GM21723 (cell line): Measurements from ENCODE around the gene STAC3.

Experiments used
- ATAC-seq: cut with Tn5 transposase; IDR thresholded peaks from one replicate; pipeline ENCODE4 v1.9.1; 2021; ENCODE audit warnings: mild to moderate bottlenecking, moderate library complexity; ENCODE audit not compliant: unreplicated experiment

STAC3 gene

DNA sequence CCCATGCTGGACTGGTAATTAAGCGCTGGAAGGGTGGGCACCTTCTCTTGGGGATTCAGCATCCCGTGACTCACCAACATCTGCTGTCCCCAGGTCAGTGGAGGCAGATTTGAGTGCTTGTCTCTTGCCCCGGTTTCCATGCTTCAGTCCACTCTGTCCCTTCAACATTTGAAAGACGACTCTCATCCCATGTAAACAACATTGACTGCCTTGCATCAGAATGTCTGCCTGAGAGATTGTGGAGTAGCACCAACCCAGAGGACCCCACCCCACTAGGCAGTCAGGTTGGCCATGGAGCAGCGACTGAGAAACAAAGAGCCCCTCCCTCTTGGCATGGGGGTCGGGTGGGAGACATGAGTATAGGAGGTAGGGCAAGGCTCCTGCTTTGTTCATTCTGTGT, 4.9 kb upstream of the STAC3 start:
- no peak for ATAC-seq

DNA sequence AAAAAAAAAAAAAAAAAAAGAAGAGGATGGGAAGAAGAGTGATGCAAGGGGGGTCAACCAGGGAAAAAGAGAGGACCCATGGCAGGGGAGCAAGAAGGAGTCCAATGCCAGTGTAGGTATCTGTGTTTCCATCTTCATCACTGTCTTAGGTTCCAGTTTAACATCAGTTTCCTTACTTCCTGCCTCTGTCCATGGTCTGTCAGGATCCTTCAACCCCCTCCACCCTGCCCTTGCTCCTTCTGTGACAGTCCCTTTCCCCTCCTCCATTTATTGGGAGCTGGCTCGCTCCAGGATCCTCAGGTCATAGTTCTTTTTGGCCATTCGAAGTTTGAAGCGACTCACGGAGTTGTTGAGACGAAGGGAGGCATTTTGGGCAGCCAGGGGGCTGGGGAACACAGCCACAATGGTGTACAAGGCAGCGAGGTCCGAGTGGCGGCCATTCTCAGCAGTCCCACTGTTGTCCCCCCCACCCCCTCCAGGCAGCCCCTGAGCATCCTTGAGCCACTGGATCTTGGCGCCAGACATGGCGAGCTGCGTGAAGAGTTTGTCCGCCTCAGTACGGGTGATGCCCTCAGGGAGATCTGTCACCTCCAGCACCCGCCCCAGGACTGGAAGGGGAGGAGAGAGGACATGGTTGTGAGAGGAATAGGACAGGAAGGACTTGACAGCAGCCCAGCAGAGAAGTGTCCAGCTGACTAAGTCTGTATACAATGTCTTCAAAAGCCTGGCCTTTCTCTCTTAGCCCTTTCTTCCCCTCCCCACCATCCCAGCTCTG, 3.7 kb upstream of the STAC3 start:
- no peak for ATAC-seq

DNA sequence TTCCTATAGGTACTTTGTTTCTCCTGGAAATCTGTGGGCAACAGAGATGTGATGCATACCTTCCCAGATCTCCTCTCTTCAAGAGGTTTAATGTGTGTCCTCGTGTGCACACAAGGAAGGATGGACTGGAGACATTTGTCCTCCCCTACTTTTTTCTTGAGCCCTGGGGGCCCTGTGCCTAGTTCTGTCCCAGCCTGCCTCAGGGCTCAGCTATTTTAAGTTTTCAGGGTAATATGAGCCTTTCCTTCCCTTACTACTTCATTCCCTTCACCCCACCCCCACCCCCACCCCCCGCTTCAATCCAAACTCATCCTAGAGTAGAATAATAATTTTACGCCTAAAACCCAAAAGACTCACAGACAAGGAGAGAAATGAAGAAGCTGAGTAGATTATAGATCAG, 446 bp downstream of the STAC3 start:
- ATAC-seq: no peak

DNA sequence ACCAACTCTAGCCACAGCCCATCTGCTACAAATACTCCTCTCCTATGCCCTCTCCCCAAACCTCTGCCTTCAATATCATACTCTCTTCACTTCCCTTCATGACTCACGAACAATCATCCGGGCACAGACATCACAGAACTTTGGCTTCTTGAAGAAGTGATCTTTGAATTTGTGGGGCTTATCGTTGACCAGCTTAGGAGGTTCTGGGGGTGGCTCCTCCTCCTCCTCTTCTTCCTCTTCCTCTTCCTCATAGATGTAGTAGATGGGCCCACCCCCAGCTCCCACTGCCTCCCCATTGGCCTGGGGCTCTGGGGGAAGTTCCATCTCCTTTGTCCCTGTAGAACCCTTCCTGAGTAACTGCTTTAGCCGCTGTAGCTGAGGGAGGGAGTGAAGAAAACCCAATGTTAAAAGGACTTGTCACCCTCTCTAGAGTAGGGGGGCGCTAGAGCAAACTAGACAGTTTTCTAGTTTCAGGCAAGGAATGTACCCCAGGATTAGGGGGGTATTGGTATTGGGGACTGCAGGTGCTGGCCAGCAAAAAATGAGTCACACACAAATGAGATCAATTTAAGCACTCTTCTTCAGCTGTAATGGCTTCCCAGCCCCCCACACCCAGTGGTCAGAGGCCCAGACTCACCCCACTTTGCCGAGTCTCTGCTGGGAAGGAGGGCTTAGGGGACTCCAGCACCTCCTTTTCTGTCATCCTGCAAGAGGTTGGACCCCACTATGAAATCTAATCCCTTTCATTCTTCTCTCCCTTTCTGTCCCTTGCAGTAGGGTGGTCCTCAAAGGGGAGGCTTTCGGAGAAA, 1.8 kb downstream of the STAC3 start:
- no peak for ATAC-seq

DNA sequence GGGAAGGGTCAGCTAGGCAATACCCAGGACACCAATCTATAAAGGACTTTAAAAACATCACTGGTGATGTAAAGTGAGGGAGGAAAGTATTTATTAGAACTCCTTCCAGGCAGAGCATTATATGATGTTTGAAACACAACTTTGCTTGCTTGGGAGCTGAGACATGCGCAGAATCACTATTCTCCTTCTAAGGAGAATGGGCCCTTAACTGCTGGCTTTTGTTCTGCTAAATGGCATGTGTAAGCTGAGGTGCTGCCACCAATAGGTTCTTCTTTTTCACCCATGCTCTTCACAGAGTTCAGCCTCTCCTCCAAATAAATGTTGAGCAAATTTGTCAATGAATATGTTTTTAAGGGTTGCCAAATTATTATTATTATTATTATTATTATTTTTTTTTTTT, 3.9 kb downstream of the STAC3 start:
- ATAC-seq: no peak

DNA sequence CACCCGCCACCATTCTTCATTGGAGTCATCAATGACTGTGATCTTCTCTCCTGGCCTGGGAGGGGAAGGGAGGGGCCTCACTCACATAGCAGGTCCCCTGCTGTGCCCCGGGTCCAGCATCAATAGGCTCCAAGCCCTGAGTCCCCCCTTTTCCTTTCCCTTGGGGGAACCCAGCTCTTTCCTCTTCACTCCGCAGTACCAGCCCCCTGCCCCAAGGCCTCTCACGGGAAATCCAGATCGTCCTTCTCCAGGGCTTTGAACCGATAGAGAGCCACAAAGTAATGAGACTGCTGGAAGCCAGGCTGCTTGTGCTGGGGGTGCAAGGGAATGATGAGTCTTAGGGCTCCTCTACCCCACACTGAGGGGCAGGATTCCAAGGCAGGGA, 6.7 kb downstream of the STAC3 start:
- ATAC-seq: no peak

DNA sequence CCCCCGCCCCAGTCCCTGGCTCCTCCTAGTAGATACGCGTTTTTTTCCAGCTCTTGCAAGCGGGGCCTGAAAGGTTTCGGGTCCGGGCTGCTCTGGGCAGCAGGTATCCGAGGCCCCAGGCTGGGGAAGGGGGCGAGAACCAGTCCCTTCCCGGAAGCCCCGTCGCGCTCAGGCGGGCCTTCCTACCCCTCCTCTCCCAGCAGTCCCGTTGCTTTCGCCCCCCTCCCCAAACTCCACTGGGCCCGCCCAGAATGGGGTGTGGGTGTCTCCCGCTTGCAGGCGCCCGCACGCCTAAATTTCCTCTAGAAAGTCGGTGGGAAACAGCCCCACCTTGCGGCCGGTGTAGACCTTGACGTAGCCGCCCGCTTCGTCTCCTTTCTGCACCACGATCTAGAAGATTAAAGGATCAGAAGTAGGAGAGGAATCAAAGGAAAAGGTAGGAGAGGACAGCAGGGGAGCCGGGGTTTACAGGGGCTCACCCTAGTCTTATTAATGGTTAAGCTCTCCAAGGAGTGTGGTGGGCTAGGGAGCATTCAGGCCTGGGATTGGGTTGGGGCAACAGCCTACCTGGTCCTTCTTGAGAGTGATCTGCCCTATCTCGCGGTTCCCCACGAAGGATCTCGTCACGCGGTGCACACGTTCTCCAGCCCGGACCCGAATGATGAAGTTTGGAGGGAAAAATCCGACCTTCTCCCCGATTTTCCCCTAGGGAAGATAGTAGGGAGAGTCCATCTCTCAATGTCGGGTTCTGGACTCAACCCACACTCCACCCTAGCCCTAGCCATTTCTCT, 7.3 kb downstream of the STAC3 start:
- no peak for ATAC-seq

DNA sequence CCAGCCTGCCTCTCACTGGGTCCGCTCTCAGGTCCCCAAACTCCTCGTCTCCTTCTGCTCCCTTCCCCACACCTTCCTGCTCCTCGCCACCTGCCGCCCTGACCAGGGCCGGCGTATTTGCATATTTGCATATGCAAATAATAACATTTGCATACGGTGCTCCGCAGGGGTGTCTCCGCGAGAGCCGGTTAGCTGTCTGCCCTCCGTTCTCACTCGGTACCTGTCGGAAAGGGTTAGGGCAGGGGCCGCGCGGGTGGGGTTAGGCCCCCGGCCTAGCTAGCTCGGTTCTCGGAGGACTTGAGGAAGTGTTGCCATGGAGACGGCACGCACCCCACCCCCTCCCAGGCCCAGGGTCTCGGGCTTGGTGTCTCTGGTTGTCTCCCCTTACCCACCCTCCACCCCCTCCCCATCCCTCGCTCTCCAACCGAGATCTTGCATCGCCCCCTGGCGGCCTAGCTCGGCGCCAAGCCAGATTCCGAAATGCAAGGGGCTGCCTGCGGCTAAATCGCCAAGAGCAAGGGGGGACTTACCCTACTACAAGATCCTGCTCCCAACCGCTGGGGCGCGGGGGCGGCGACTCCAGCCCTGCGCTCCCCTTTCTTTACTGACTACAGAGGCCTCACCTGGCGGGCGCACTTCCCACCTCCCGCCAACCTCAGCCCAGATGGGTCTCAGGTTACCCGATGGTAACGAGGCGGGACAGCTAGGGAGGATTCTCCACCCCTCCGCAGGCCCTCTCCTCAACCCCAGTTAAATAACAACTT, 8.1 kb downstream of the STAC3 start:
- peak; percentile 33 for ATAC-seq

DNA sequence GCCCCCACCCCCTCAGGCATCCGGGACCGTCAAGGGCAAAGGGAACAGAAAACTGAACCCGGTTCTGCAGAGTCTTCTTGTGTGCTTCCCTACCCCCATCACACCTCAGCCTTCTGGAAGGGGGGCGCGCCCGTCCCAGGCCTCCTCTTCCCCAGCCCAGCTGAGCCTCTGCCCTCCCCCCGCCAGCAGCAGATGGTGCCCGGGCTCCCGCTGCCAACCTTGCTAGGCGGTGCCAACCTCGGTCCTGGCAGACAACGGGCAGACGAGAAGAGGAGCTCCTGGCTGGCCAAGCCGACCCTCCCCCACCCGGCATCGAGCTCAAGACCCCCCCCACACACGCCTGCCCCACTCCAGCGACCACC, 8.7 kb downstream of the STAC3 start:
- ATAC-seq: no peak

DNA sequence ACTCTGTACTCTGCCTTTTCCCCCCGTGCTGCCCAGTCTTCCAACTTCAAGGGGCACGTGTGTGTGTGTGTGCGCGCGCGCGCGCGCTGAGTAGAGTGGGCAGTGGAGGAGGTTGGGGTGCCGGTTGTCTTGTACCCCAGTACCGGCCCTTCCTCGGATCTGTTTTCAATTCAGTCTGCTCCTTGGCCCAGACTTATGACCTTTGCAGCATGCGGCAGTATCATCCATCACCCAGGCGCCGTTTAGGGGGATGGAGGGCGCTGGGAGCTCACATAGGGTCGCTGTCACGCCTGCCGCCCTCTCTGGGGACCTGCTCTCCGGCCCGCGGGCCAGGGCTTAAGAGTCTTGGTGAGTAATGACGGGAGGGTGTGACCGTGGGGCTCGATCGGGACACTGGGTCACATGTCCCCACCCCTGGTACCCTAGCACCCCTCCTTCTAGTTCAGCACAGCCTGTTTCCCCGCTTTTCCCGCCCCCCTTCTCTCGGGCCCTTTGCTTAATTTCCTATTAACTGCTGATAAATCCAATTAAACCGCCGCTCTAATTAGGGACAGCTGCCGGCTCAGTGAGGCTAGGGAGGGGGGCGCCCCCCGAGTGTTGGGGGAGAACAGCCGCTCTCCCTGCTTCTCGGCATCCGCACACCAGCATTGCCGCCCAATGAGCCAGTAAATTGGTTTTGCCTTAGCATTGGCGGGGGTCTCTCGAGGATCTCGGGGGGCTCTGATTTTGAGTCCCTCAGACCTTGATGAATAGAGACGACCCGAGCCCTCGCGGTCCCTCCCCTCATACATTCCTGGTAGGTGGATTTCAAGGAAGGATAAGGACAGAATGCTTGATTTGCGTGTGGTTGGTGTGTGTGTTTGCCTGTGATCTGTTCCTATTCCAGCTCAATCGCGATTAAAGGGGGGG, 9.3 kb downstream of the STAC3 start:
- no peak for ATAC-seq

DNA sequence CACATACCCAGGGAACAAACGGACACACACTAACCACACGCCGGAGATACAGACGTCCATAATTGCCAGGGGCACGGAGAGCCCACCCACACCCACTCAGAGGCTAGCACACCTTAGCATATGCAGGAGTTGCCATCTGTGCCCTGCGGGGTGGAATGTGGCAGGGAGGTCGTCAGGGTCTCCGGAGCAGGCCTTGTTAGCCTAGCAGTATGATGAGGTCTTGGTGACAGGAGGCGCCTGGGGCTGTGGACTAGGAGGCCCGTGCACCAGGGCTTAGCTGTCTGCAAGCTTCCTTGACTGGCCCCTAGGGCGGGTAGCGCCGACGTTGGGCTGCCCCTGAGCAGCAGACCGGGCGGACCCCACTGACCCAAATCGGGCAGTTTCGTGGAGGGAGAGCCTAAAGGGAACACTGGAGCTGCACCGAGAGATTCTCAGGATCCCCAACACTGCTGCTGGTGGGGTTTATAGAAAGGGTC, 10.0 kb downstream of the STAC3 start:
- ATAC-seq: no peak

DNA sequence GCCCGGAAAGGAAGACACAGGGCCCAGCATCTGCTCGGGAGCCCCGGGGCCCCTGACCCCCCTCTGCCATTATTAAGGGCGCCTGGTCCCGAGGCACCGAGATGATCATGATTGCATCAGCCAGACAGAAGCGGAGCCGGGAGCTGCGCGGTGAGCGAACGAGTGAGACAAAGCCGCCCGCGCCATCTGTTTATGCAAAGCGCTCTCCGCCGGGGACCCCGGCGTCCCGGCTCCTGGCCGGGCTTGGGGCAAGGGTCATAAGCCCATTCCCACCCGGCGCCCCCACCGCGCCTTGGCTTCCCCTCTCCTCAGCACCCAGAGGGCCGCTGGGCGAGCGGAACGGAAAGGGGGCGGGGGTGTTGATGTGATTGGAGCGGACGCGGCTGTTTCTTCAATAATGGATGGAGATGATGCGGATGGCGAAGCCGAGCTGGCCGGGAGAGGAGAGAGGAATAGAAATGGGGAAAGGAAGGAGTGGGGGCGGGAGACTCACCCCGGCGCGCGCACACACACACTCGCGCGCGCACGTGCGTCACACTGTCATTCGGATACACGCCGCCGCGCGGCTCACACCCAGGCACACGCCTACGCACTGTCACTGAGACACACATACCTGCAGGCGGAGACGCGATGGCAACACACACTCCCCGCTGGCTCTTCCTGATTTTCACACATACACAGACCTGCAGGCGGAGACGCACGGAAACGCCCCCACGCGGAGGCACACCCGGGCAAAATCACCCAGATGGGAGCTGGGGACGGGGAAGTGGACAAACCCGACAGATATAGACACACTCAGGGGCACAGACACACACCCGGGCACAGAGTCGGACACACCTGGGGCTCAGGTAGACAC, 10.7 kb downstream of the STAC3 start:
- peak; percentile 29 for ATAC-seq

DNA sequence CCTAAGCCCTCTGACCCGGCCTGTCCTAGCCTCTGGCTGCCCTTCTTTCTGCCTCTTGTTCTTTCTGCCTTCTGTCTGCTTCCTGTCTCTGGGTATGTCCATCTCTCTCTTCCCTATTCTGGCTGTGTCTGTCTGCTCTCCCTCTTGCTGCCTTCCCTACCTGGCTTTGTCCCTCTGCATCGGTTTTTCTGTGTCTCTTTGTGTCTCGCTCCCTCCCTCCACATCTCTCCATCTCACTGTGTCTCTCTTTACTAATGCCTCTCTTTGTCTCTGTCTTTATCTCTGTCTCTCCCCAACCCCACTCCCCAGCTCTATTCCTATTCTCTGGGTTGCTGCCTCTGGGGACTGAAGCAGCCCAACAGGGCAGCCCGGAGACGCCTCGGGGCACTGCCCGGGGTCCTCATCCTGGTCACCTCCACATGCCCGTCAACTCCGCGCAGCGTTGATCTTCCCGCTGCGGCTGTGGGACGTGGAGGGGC, 11.4 kb downstream of the STAC3 start:
- ATAC-seq: peak; percentile 0

DNA sequence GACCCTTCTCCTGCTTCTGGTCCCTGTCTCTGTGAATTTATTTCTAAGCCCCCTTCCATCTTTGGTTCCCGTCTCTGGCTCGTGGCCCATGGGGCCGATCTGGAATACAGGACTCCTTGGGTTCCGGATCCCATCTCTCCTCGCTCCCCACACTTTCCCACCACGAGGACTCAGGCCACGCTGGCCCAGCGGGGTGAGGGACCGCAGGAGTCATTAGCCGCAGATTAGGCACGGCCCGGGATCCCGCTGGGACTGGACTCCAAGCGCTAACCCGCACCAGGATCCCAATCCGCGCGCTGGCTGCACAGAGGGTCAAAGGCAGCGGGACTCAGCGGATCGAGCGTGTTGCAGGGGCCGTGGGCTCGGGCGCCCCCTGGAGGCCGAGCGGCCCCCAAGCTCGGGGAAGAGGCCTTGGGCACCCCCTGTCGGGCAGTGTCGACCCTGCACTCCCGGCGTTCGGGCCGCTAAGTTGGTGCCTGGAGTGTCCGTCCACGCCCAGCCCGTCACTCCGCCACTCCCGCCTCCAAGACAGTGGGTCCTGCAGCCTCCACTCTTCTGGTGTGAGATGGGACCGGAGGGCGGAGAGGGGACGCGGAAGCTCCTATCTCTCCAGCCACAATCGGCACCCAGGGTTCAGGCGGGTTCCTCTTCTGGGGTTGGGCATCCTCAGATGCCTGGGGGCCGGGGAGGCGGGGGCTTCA, 12.0 kb downstream of the STAC3 start:
- ATAC-seq: peak; percentile 55

DNA sequence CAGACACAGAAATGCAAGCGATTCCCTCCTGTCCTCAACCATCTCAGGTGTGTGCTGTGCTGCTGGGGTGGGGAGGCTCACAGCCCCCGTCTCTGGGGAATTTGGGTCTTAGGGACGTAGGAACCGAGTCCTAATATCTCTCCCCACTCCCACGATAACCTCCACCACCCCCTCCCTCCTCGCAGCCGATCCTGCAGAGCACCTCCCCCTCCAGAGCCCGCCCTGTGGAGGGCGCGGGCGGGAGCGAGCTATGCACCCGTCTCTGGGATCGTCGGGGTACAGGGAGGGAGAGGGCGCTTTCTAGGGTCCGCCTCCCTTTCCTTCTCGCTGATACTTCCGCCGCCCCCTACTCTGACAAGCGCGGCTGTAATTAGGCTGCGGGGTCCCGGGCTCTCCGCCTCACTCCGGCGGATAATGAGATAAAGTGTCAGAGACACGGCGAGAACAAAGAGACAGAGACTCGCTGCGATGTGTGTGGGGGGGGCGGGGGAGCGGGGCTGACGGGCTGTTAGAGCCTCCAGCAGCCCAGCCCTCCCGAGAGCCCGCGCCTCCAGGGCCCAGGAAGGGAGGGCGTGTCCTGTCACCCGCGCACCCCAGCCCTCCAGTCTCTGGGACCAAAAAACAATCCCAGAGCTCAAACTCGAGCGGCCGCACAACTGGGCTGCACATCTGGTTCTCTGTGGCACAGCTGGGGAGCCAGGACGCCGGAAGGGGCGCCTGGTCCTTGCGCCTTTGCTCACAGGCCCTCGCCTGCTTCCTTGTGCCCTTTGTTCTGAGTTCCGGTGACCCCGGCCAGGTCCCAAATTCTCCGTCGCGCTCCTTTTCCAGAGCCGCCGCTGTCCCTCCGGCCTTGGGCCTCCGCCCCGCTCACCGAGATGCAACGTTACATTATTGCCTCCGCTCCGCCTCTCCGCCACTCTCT, 12.8 kb downstream of the STAC3 start:
- ATAC-seq: no peak

DNA sequence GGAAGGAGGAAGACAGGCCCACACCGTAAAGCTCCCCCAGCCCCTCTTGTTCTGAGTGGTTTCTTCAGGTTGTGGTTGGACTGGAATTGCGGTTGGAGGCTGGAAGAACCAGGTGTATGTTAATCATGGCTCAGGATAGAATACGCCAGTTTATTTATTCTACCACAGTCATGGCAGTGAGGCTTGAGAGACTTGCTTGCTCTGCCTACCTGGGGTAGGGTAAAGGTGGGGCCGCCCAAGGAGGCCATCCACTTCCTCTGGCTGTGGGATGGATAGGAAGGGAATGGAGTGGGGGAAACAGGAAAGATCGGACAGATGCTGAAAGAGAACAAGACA, 13.4 kb downstream of the STAC3 start:
- no peak for ATAC-seq

DNA sequence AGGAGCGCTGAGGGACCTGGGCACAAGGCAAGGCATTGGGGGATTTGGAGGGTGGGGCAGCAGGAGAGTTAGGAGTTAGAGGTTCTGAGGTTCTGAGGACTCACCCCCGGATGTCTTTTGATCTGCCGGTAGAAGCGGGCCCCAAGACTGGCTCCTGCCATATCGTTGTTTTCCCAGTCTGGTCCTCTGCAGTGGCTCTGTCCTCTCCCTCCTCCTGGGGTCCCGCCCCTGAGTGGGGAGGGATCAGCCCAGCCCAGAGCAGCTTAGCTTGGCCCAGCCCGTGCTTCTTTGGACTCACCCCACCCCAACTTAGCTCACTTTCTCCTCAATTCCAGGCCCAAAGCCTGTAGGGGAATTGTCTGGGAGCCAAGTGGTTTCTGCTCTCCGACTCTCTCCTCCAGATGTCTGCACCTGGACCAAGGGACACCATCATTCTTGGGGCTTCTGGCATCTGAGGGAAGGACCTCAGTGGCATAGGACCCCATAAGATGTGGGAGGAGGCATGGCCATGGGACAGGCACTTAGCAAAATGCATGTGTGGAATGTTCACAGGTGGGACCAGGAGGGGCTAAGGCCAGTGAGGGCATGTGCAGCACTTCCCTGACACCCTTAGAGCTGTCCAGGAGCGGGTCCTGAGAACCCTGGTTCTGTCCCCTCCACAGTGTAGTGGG, 13.9 kb downstream of the STAC3 start:
- ATAC-seq: no peak
